ENCODE data around the gene OPN4. TPM values are rescaled to one million over a fixed set of nuclear protein-coding genes. Genes with fewer than 3 reads are reported as not detected.

OPN4 gene
- total and polyA plus RNA-seq, 2 of the 13 experiments (the other 11 are each of a cell fraction or from before 2014, with no cell fraction given), result not detected

GRCh38 chr10:86710987-86711512 lies 56.7 kb downstream of the OPN4 start (continued):
- TF ChIP-seq NR2F6 (IDR thresholded peaks at IDR 0.05) (no peak), NR2F6 (CRISPR knock-in tag; IDR thresholded peaks at IDR 0.05) (0 out of 2 replicates have a peak, but pooled peaks have one; percentile 8), ZFP82 (CRISPR knock-in tag; IDR thresholded peaks at IDR 0.05; ENCODE audit: borderline replicate concordance) (no peak), POGZ (CRISPR knock-in tag; IDR thresholded peaks at IDR 0.05) (peak; percentile 77), THAP11 (CRISPR knock-in tag; IDR thresholded peaks at IDR 0.05) (peak; percentile 44; the same call in 1 of the 2 replicates), PPARG (CRISPR knock-in tag; conservative IDR thresholded peaks at IDR 0.05) (0 out of 2 replicates have a peak, but pooled peaks have one; percentile 20), HOXA9 (CRISPR knock-in tag; IDR thresholded peaks at IDR 0.05; ENCODE audit: borderline replicate concordance) (no peak), ZSCAN9 (CRISPR knock-in tag; IDR thresholded peaks at IDR 0.05; ENCODE audit: borderline replicate concordance) (no peak), ZNF230 (CRISPR knock-in tag; IDR thresholded peaks at IDR 0.05) (no peak), ZBTB7B (CRISPR knock-in tag; IDR thresholded peaks at IDR 0.05) (0 out of 2 replicates have a peak, but pooled peaks have one; percentile 32), SIX4 (CRISPR knock-in tag; IDR thresholded peaks at IDR 0.05) (no peak), MTA3 (CRISPR knock-in tag; IDR thresholded peaks at IDR 0.05) (no peak), ZNF337 (CRISPR knock-in tag; IDR thresholded peaks at IDR 0.05; ENCODE audit: borderline replicate concordance, low read depth) (no peak), RBAK (CRISPR knock-in tag; IDR thresholded peaks at IDR 0.05) (no peak), AHDC1 (CRISPR knock-in tag; IDR thresholded peaks at IDR 0.05; ENCODE audit: borderline replicate concordance) (no peak), HMGA1 (CRISPR knock-in tag; conservative IDR thresholded peaks at IDR 0.05) (no peak), ZBTB4 (CRISPR knock-in tag; IDR thresholded peaks at IDR 0.05; ENCODE audit: borderline replicate concordance) (no peak), ADNP (CRISPR knock-in tag; IDR thresholded peaks at IDR 0.05) (no peak), HNRNPH1 (optimal IDR thresholded peaks at IDR 0.05; ENCODE audit: low read depth, low read length) (no peak), HOMEZ (CRISPR knock-in tag; IDR thresholded peaks at IDR 0.05; ENCODE audit: low read depth) (no peak), ZNF75D (CRISPR knock-in tag; IDR thresholded peaks at IDR 0.05; ENCODE audit: borderline replicate concordance) (no peak), FOXC1 (CRISPR knock-in tag; IDR thresholded peaks at IDR 0.05; ENCODE audit: borderline replicate concordance) (no peak)
